Measurements from ENCODE around the gene PALM2AKAP2. TPM values are rescaled to one million over a fixed set of nuclear protein-coding genes. Genes with fewer than 3 reads are reported as not detected.

PALM2AKAP2 gene
- total RNA-seq, 1 donor: under 0.01 TPM

GRCh38 chr9:109789971-109790370 lies 10.0 kb downstream of the PALM2AKAP2 start:
- Histone ChIP-seq H3K4me3 (ENCODE audit: low read length) (no peak overlapping the region), H3K9me3 (ENCODE audit: low read depth, low read length) (no peaks in the 10 kb centered on the region), H3K4me1 (ENCODE audit: insufficient read depth, low read length) (no peaks in the 10 kb centered on the region), H3K27me3 (ENCODE audit: insufficient read depth, low read length) (no peaks in the 10 kb centered on the region)

GRCh38 chr9:109791003-109791677 lies 11.1 kb downstream of the PALM2AKAP2 start:
- Histone ChIP-seq H3K4me1 (ENCODE audit: insufficient read depth, low read length) (no peaks in the 10 kb centered on the region), H3K27me3 (ENCODE audit: insufficient read depth, low read length) (no peaks in the 10 kb centered on the region), H3K4me3 (ENCODE audit: low read length) (no peak overlapping the region), H3K9me3 (ENCODE audit: low read depth, low read length) (no peaks in the 10 kb centered on the region)

GRCh38 chr9:109791747-109792146 lies 11.7 kb downstream of the PALM2AKAP2 start:
- Histone ChIP-seq H3K27me3 (ENCODE audit: insufficient read depth, low read length) (no peaks in the 10 kb centered on the region), H3K9me3 (ENCODE audit: low read depth, low read length) (no peaks in the 10 kb centered on the region), H3K4me1 (ENCODE audit: insufficient read depth, low read length) (no peaks in the 10 kb centered on the region), H3K4me3 (ENCODE audit: low read length) (no peak overlapping the region)

GRCh38 chr9:109792951-109793546 lies 13.1 kb downstream of the PALM2AKAP2 start:
- H3K4me3 ChIP-seq (ENCODE audit: low read length): no peak overlapping the region
- H3K9me3 ChIP-seq (ENCODE audit: low read depth, low read length): no peaks in the 10 kb centered on the region
- no peaks in the 10 kb centered on the region for H3K4me1 ChIP-seq (ENCODE audit: insufficient read depth, low read length)
- no peaks in the 10 kb centered on the region for H3K27me3 ChIP-seq (ENCODE audit: insufficient read depth, low read length)

GRCh38 chr9:109793921-109794320 lies 13.9 kb downstream of the PALM2AKAP2 start:
- Histone ChIP-seq H3K4me1 (ENCODE audit: insufficient read depth, low read length) (no peaks in the 10 kb centered on the region), H3K27me3 (ENCODE audit: insufficient read depth, low read length) (no peaks in the 10 kb centered on the region), H3K9me3 (ENCODE audit: low read depth, low read length) (no peaks in the 10 kb centered on the region), H3K4me3 (ENCODE audit: low read length) (no peak overlapping the region)

GRCh38 chr9:109794361-109795012 lies 14.5 kb downstream of the PALM2AKAP2 start:
- no peaks in the 10 kb centered on the region for H3K27me3 ChIP-seq (ENCODE audit: insufficient read depth, low read length)
- H3K4me3 ChIP-seq (ENCODE audit: low read length): no peak overlapping the region
- no peaks in the 10 kb centered on the region for H3K4me1 ChIP-seq (ENCODE audit: insufficient read depth, low read length)
- H3K9me3 ChIP-seq (ENCODE audit: low read depth, low read length): no peaks in the 10 kb centered on the region

GRCh38 chr9:109795613-109796012 lies 15.6 kb downstream of the PALM2AKAP2 start:
- Histone ChIP-seq H3K9me3 (ENCODE audit: low read depth, low read length) (no peaks in the 10 kb centered on the region), H3K27me3 (ENCODE audit: insufficient read depth, low read length) (no peaks in the 10 kb centered on the region), H3K4me1 (ENCODE audit: insufficient read depth, low read length) (no peaks in the 10 kb centered on the region), H3K4me3 (ENCODE audit: low read length) (no peak overlapping the region)

- Histone ChIP-seq H3K27me3 (ENCODE audit: insufficient read depth, low read length) (no peaks in the 10 kb centered on the region), H3K9me3 (ENCODE audit: low read depth, low read length) (no peaks in the 10 kb centered on the region)
Measured at GRCh38 chr9:109796078-109796477, 16.1 kb downstream of the PALM2AKAP2 start.

GRCh38 chr9:109797006-109797405 lies 17.0 kb downstream of the PALM2AKAP2 start:
- no peaks in the 10 kb centered on the region for H3K9me3 ChIP-seq (ENCODE audit: low read depth, low read length)
- H3K4me1 ChIP-seq (ENCODE audit: insufficient read depth, low read length): no peaks in the 10 kb centered on the region
- no peak overlapping the region for H3K4me3 ChIP-seq (ENCODE audit: low read length)
- no peaks in the 10 kb centered on the region for H3K27me3 ChIP-seq (ENCODE audit: insufficient read depth, low read length)

More at GRCh38 chr9:109796078-109796477, 16.1 kb downstream of the PALM2AKAP2 start:
- Histone ChIP-seq H3K4me1 (ENCODE audit: insufficient read depth, low read length) (no peaks in the 10 kb centered on the region), H3K4me3 (ENCODE audit: low read length) (no peak overlapping the region)

- Histone ChIP-seq H3K4me1 (ENCODE audit: insufficient read depth, low read length) (no peaks in the 10 kb centered on the region), H3K9me3 (ENCODE audit: low read depth, low read length) (no peaks in the 10 kb centered on the region), H3K27me3 (ENCODE audit: insufficient read depth, low read length) (no peaks in the 10 kb centered on the region), H3K4me3 (ENCODE audit: low read length) (no peak overlapping the region)
Measured at GRCh38 chr9:109797509-109797908, 17.5 kb downstream of the PALM2AKAP2 start.

- H3K4me1 ChIP-seq (ENCODE audit: insufficient read depth, low read length): no peaks in the 10 kb centered on the region
- H3K9me3 ChIP-seq (ENCODE audit: low read depth, low read length): no peaks in the 10 kb centered on the region
- no peaks in the 10 kb centered on the region for H3K27me3 ChIP-seq (ENCODE audit: insufficient read depth, low read length)
- H3K4me3 ChIP-seq (ENCODE audit: low read length): no peak overlapping the region
Measured at GRCh38 chr9:109799141-109799540, 19.1 kb downstream of the PALM2AKAP2 start.

GRCh38 chr9:109799792-109800191 lies 19.8 kb downstream of the PALM2AKAP2 start:
- Histone ChIP-seq H3K4me3 (ENCODE audit: low read length) (no peak overlapping the region), H3K9me3 (ENCODE audit: low read depth, low read length) (no peaks in the 10 kb centered on the region), H3K27me3 (ENCODE audit: insufficient read depth, low read length) (no peaks in the 10 kb centered on the region), H3K4me1 (ENCODE audit: insufficient read depth, low read length) (no peaks in the 10 kb centered on the region)

- Histone ChIP-seq H3K4me3 (ENCODE audit: low read length) (no peak overlapping the region), H3K27me3 (ENCODE audit: insufficient read depth, low read length) (no peaks in the 10 kb centered on the region), H3K9me3 (ENCODE audit: low read depth, low read length) (no peaks in the 10 kb centered on the region), H3K4me1 (ENCODE audit: insufficient read depth, low read length) (no peaks in the 10 kb centered on the region)
Measured at GRCh38 chr9:109801484-109801883, 21.5 kb downstream of the PALM2AKAP2 start.

GRCh38 chr9:109802491-109802890 lies 22.5 kb downstream of the PALM2AKAP2 start:
- Histone ChIP-seq H3K9me3 (ENCODE audit: low read depth, low read length) (no peaks in the 10 kb centered on the region), H3K4me3 (ENCODE audit: low read length) (no peak overlapping the region), H3K4me1 (ENCODE audit: insufficient read depth, low read length) (no peaks in the 10 kb centered on the region), H3K27me3 (ENCODE audit: insufficient read depth, low read length) (no peaks in the 10 kb centered on the region)

- H3K4me3 ChIP-seq (ENCODE audit: low read length): no peak overlapping the region
- no peaks in the 10 kb centered on the region for H3K9me3 ChIP-seq (ENCODE audit: low read depth, low read length)
- no peaks in the 10 kb centered on the region for H3K27me3 ChIP-seq (ENCODE audit: insufficient read depth, low read length)
- no peaks in the 10 kb centered on the region for H3K4me1 ChIP-seq (ENCODE audit: insufficient read depth, low read length)
Measured at GRCh38 chr9:109805050-109805449, 25.1 kb downstream of the PALM2AKAP2 start.

Measured in mononuclear cell (primary cell).